GM12864 (cell line): Measurements from ENCODE around the gene CATSPER4.

Source experiments
- DNase-seq: peaks from one replicate; pipeline ENCODE4 v3.0.0-alpha.2; 2011; ENCODE audit warnings: low read depth
- H3K4me3 ChIP-seq: 2 replicates; pipeline ENCODE4 v1.5.1; 2011; ENCODE audit warnings: mild to moderate bottlenecking, low read depth, low read length, control low read depth
- CTCF ChIP-seq: IDR thresholded peaks from 2 replicates; pipeline ENCODE4 v1.5.1; 2011; ENCODE audit warnings: low read depth, mild to moderate bottlenecking, moderate library complexity, low read length, control low read depth, inconsistent platforms; ENCODE audit errors: missing control alignments

The CATSPER4 gene

DNA sequence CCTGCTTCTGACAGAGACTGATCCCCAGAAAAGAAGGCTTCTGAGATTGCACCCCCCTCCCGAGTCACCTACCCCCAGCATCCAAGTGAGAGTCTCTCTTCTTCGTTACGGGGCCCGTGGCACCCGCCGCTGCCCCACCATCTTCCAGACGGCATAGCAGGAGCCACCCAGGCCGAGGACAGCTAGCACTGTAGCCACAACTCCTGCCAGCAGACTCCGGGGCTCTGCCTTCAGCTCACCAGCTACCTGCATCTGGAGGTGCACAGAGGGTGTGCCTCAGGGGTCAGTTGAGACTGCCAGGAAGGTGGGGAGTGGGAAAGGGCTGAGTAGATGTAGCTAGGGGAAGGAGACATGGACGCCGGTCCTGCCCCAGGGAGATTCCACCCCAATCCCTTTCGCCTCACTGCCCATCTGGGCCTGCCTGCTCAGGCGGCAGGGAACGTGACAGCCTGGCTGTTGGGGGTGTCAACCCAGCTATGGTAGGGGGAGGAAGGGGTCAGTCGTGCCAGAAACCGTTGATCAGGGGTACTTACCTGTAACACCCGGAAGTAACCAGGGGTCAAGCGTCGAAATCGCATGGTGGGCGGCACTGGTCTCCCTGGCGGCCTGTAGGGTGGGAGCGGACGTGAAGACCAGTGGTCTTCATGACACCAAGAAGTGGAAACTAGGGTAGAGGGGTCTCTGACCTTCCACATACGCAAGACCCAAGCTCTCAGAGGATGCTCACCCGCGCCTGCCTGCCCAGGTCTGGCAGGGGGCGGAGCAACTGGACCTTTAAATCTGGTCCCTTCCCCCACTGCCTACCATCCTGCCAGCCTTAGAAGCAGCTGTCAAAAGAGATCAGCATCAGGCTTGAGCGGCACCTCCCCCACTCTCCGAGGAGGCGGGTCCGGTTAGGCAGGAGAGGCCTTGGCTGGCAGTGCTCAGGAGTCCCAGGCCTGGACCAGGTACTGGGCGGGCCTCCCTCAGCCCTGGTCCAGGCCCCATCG, 19.0 kb upstream of the CATSPER4 start, which contains the start of gene ZNF593OS:
Gene ZNF593OS, minus strand, starts transcription at position 749 of the 989 bp plus-strand sequence. Its CDS starts 171 bp downstream, at position 578.
- no peak for TF ChIP-seq CTCF
- H3K4me3 ChIP-seq: peak within 1 kb of the TSS; percentile 87
- DNase-seq: no peak

DNA sequence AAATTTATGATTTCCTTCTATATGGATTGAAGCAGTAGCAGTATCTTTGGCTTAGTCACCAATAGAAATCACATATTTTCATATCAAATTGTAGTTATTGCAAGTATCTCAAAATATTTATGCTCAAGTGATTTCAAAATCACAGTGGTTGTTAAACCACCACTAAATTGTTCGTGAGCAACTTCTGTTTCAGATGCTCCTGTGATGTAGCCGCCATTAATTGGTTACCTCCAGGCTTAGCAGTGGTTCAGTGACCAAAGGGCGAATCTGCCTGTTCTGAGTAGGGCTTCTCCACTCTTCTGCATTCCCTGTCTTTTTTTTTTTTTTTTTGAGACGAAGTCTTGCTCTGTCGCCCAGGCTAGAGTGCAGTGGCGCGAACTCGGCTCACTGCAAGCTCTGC, 15.1 kb upstream of the CATSPER4 start:
- TF ChIP-seq CTCF: no peak
- H3K4me3 ChIP-seq: no peak overlapping the region
- DNase-seq: no peak

GRCh38 chr1:26177182-26177684, 13.2 kb upstream of the CATSPER4 start, which contains the start of gene CNKSR1:
Gene CNKSR1, plus strand, starts transcription at chr1:26177491. Its CDS starts 57 bp downstream, at chr1:26177548.
- TF ChIP-seq CTCF: no peak
- no peak for DNase-seq
- H3K4me3 ChIP-seq: no peak within 1 kb of the TSS

GRCh38 chr1:26180010-26180506, 10.3 kb upstream of the CATSPER4 start:
- peak; percentile 19 for DNase-seq
- TF ChIP-seq CTCF: no peak

DNA sequence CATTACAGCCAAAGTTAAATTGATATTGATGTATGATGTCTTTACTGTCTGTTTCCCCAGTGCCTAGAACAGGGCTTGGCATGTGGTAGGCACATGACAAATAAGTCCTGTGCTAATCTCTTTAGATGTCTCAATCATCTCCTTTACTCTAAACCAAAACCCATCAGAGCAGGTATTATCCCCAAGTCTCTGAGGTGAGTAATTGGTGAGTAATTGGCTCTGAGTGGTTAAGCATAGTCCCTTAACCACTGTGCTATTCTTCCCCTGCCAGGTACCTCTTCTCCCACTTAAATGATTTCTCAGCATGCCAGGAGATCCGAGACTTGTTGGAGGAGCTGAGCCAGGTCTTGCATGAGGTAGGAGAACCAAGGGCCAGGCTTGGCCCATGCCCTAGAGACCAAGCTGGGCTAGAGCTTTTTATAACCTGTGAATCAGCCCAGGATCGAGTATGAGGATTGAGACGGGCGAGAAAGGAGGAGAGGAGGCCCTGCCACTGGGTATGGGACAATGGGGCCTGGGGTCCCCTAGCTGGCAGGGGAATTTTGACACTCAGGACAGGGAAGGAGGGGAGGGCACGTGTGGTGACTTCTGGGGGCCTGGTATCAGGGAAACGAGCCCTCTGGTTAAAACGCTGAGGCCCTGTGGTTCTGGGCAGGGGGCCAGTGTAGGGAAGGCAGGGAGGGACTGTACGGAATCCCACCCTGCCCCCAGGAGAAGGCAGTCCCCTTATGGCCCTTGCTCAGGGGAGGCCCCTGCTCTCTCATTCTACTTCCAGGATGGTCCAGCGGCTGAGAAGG, 8.6 kb upstream of the CATSPER4 start:
- no peak overlapping the region for H3K4me3 ChIP-seq
- DNase-seq: no peak
- TF ChIP-seq CTCF: no peak

More at GRCh38 chr1:26180010-26180506, 10.3 kb upstream of the CATSPER4 start:
- H3K4me3 ChIP-seq: no peak overlapping the region

DNA sequence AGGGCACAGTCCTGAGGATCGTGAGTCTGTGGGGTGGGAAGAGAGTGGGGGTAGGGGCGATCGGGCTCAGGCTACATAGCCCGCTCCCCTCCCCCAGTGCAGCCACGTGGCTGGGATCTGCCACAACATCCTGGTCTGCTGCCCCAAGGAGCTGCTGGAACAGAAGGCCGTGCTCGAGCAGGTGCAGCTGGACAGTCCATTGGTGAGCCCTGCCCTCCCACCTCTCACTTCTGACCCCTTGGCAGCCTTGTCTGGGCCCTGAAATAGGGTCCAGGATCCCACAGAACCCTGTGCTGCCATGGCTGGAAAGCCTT, 8.1 kb upstream of the CATSPER4 start:
- TF ChIP-seq CTCF: no peak
- no peak for DNase-seq
- H3K4me3 ChIP-seq: no peak overlapping the region
